Psoas muscle (tissue), 8 donors: ENCODE results near the gene PGBD5. TPM values are rescaled to one million over a fixed set of nuclear protein-coding genes. Genes with fewer than 3 reads are reported as not detected.
"Not testable (repeated sequence)": the region's sequence is repeated elsewhere in the genome, so short reads cannot be mapped to it uniquely, and the experiment has no call there.

ENCODE experiments used
- ATAC-seq, 4 donors: fragments of 200-7000 bp; cut with Tn5 transposase; one replicate each; pipeline ENCODE4 v1.9.1; 2020; ENCODE audit warnings: moderate library complexity in 3 of 4, mild to moderate bottlenecking in 2 of 4
- DNase-seq, 2 donors: peaks; one replicate each; pipeline ENCODE4 v3.0.0-alpha.2; 2020
- H3K27ac ChIP-seq: fragments of 200-600 bp; one replicate; pipeline ENCODE4 v1.8.0; 2022
- H3K27me3 ChIP-seq, 3 donors: fragments of 200-600 bp in 1 of 3; one replicate each; pipeline versions ENCODE4 v1.6.1 to v1.8.0; 2013 to 2022; ENCODE audit warnings: low read length in 2 of 3, mild to moderate bottlenecking in 2 of 3, moderate library complexity in 1 of 3; ENCODE audit not compliant: insufficient read depth in 3 of 3
- H3K36me3 ChIP-seq, 2 donors: fragments of 200-600 bp in 1 of 2; one replicate each; pipeline versions ENCODE4 v1.6.1 to v1.8.0; 2013 to 2022; ENCODE audit warnings: low read depth in 1 of 2, mild to moderate bottlenecking in 1 of 2, moderate library complexity in 1 of 2; ENCODE audit not compliant: insufficient read depth in 1 of 2
- H3K4me1 ChIP-seq: fragments of 200-600 bp; one replicate; pipeline ENCODE4 v1.8.0; 2022
- H3K4me3 ChIP-seq: fragments of 200-600 bp; one replicate; pipeline ENCODE4 v1.8.0; 2022; ENCODE audit warnings: mild to moderate bottlenecking
- H3K9me3 ChIP-seq: fragments of 200-600 bp; one replicate; pipeline ENCODE4 v1.8.0; 2022
- WGBS, 3 donors: extraction: QIAGEN DNeasy Blood & Tissue Kit; methylation state at CpG; one replicate each; pipeline versions ENCODE4 v1.1.6 to v1.1.7; 2013; 5-methylcytosine and 5-hydroxymethylcytosine counted together
- intact Hi-C, 2 donors: fragments of 100-400 bp; cut with DNase I; formaldehyde crosslinking; loops; one replicate each; pipeline versions ENCODE4 v1.11.0 to v1.14.2; 2022
- polyA plus RNA-seq, 3 donors: library from polyadenylated mRNA; stranded (reverse); fragments of 200-250 nt; gene quantifications; one replicate each; pipeline ENCODE4 v1.2.3, GENCODE V29; 2013
- total RNA-seq, 4 donors: library from RNA; stranded (reverse); fragmentation: NEBNext Ultra II Directional in 2 of 4; extraction: Animal tissue kit (Norgen Biotek cat#: 25700) in 2 of 4; gene quantifications; one replicate each; pipeline versions ENCODE4 v1.2.1 to v1.2.4, GENCODE V29; 2021 to 2023
- TF ChIP-seq, protein P1 (sequence below): fragments of 200-600 bp; IDR thresholded peaks from one replicate; pipeline ENCODE4 v1.8.0; 2022; ENCODE audit warnings: antibody characterized with exemption
- donor health status: healthy with polysubstance abuse.
- donor health status: DM: no; HTN: no; CAD: no; lungs with moderate emphysema.
- donor health status: Bipolar disorder and iron deficiency.
- donor health status: healthy.
- donor health status: DM: yes; HTN: yes; CAD: no.
- donor health status: DM: no; HTN: no; CAD: no.
- donor health status: DM: no; HTN: no; CAD: no.
- donor health status: DM: yes; HTN: yes; CAD: no.

The PGBD5 gene
- total and polyA plus RNA-seq, 7 donors: 2.1 to 9.8 (median 4.5) TPM

DNA sequence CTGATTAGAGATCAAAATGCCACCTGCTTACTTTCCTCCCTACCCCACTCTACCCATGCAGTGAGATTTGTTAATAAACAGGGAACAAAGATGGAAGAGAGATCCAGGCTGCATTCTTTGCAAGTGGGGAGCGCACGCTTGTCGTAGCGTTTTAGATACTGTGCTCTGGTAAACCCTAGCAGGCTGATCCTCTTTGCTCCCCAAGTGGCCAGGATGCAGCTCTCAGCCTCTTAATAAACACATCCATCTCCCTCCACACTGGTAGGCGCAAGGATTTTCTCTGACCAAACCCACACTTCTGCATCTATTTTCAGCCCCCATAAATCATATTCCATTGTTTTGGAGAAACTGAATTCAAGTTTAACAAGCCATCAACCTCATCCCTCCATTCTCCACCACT is 2.9 kb downstream of the PGBD5 start:
- Histone ChIP-seq H3K9me3 (no peaks in the 10 kb centered on the region), H3K4me3 (no peak overlapping the region), H3K27ac (no peak overlapping the region), H3K36me3 (no peaks in the 10 kb centered on the region), H3K27me3 (peaks cover 0 to 30% (median 3%) of the 10 kb centered on the region in 3 donors), H3K4me1 (peaks cover 4% of the 10 kb centered on the region)
- ATAC-seq (no peak), DNase-seq (no peak)
- 81 to 86% (median 84%) methylated on average over 5 of the region's 5 CpGs for WGBS, 3 donors
- intact Hi-C loops: no loop called here
- TF ChIP-seq, protein P1, sequence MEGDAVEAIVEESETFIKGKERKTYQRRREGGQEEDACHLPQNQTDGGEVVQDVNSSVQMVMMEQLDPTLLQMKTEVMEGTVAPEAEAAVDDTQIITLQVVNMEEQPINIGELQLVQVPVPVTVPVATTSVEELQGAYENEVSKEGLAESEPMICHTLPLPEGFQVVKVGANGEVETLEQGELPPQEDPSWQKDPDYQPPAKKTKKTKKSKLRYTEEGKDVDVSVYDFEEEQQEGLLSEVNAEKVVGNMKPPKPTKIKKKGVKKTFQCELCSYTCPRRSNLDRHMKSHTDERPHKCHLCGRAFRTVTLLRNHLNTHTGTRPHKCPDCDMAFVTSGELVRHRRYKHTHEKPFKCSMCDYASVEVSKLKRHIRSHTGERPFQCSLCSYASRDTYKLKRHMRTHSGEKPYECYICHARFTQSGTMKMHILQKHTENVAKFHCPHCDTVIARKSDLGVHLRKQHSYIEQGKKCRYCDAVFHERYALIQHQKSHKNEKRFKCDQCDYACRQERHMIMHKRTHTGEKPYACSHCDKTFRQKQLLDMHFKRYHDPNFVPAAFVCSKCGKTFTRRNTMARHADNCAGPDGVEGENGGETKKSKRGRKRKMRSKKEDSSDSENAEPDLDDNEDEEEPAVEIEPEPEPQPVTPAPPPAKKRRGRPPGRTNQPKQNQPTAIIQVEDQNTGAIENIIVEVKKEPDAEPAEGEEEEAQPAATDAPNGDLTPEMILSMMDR: no peak

DNA sequence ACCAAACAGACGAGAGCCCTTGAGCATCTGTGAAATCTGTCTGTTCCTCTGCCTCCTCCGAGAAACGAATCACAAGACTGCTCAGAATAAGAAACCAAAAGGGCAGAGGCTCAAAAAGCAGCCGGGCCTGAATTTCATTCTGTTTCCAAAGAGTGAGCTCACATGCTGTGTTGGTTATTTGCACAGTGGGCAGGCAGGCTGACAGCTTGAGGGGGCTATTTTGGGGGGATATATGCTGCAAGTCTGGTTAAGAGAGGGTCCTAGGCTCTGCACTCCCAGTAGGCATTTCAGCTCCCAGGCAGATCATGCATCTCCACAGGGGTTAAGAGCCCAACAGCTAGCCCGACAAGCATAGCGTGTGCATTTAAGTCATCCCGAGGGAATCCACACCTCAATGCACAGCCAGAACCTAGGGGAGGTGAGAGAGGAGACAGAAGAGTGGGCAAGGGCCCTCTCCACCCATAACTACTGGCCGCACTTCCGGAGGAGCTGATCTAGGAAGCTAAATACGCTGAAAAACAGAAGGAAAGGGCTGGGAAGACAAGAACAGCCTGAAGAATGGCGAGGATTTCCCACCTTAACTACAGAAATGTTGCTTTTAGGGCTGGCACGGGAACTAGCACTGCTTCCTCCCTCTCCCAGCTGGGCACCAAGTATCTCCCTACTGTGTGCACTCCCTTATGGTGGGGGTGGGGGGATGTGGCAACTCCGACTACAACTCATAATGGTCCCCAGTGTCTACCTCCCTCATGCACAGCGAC is 3.7 kb downstream of the PGBD5 start:
- intact Hi-C loops: no loop called here
- 52 to 58% (median 56%) methylated on average over 14 of the region's 14 CpGs for WGBS, 3 donors
- TF ChIP-seq, protein P1: no peak
- H3K4me3 ChIP-seq: no peak overlapping the region
- ATAC-seq (no peak), DNase-seq (no peak)
- no peak overlapping the region for H3K27ac ChIP-seq
- no peaks in the 10 kb centered on the region for H3K9me3 ChIP-seq
- no peaks in the 10 kb centered on the region for H3K36me3 ChIP-seq
- H3K4me1 ChIP-seq: peaks cover 4% of the 10 kb centered on the region
- peaks cover 0 to 30% (median 3%) of the 10 kb centered on the region in 3 donors for H3K27me3 ChIP-seq

DNA sequence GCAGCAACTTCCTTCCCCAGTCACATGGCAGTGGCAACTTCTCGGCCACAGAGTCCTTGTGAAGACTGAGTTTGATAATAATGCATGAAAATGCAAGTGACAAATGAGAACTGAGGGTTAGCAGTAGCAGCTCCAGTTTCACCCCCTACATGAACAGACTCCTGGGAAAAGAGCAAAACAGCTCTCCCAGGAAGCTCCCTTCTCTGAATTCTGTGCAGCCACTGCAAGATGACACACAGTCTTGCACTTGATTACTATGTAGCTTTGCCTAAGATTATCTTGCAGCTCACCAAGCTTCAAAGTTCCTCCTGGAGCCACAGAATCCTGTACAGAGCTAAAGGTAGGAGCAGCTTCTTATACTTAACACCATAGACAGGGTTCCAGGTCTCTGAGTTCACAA is 4.7 kb downstream of the PGBD5 start:
- no peak overlapping the region for H3K4me3 ChIP-seq
- no peak for DNase-seq
- intact Hi-C loops: no loop called here
- peaks cover 4% of the 10 kb centered on the region for H3K4me1 ChIP-seq
- no peak overlapping the region for H3K27ac ChIP-seq
- TF ChIP-seq, protein P1: no peak
- 45 to 66% (median 65%) methylated on average over 1 of the region's 1 CpG for WGBS, 3 donors
- peaks cover 0 to 30% (median 3%) of the 10 kb centered on the region in 3 donors for H3K27me3 ChIP-seq
- no peaks in the 10 kb centered on the region for H3K9me3 ChIP-seq
- no peaks in the 10 kb centered on the region for H3K36me3 ChIP-seq
- ATAC-seq: no peak

DNA sequence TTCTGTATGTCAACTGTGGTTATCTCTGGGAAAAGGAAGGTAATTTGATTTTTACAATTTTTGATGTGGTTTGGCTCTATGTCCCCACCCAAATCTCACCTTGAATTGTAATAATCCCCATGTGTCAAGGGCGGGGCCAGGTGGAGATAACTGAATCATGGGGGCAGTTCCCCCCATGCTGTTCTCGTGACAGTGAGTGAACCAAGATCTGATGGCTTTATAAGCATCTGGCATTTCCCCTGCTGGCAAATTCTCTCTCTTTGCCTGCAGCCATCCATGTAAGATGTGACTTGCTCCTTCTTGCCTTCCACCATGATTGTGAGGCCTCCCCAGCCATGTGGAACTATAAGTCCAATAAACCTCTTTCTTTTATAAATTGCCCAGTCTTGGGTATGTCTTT is 5.8 kb downstream of the PGBD5 start:
- 84 to 91% (median 89%) methylated on average over 2 of the region's 2 CpGs for WGBS, 3 donors
- H3K4me3 ChIP-seq, H3K4me1 ChIP-seq, DNase-seq, H3K9me3 ChIP-seq, H3K27ac ChIP-seq, ATAC-seq, intact Hi-C loops, H3K36me3 ChIP-seq: not testable (repeated sequence)
- peaks cover 0 to 28% (median 3%) of the 10 kb centered on the region in 3 donors for H3K27me3 ChIP-seq

DNA sequence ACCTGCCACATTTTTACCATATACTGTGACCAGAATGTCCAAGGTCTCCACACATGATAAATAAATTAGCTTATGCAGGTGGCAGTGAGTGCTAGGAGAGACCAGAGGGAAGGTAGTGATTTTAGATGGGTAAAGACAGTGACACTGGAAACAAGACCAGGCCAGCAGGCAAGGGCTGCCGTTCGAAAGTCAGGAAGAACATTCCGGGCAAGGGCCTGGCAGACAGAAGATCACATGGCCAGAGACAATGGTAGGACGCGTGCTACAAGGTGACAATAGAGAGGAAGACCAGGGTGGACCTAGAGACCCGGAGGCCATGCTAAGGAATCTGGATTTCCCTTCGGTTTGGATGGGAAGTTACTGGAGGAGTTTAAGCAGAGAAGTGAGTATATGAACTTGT is 9.7 kb downstream of the PGBD5 start:
- DNase-seq (no peak), ATAC-seq (no peak)
- no peak overlapping the region for H3K27ac ChIP-seq
- no peak overlapping the region for H3K4me3 ChIP-seq
- H3K9me3 ChIP-seq: no peaks in the 10 kb centered on the region
- H3K4me1 ChIP-seq: no peaks in the 10 kb centered on the region
- intact Hi-C loops: no loop called here
- no peaks in the 10 kb centered on the region for H3K27me3 ChIP-seq
- TF ChIP-seq, protein P1: no peak
- 56 to 63% (median 57%) methylated on average over 7 of the region's 7 CpGs for WGBS, 3 donors
- H3K36me3 ChIP-seq: no peaks in the 10 kb centered on the region
